Uterus (tissue), 4 donors: ENCODE results near the gene SRGN. TPM values are rescaled to one million over a fixed set of nuclear protein-coding genes. Genes with fewer than 3 reads are reported as not detected.

Source experiments
- DNase-seq, 2 donors: peaks; one replicate each; pipeline ENCODE4 v3.0.0-alpha.2; 2019 to 2020
- H3K27ac ChIP-seq, 2 donors: fragments of 200-600 bp; sonication (generic); 1 replicate in 1 of 2; 2 replicates in 1 of 2; pipeline ENCODE4 v1.5.1; 2016 to 2018
- H3K27me3 ChIP-seq, 2 donors: fragments of 200-600 bp; sonication (generic); one replicate each; pipeline ENCODE4 v1.5.1; 2018 to 2019; ENCODE audit warnings: control low read depth in 1 of 2
- H3K36me3 ChIP-seq, 2 donors: fragments of 200-600 bp; sonication (generic); one replicate each; pipeline ENCODE4 v1.5.1; 2019; ENCODE audit warnings: control low read depth in 1 of 2
- H3K4me1 ChIP-seq, 2 donors: fragments of 200-600 bp; sonication (generic); one replicate each; pipeline ENCODE4 v1.5.1; 2018 to 2019; ENCODE audit warnings: control low read depth in 1 of 2
- H3K4me3 ChIP-seq, 2 donors: fragments of 200-600 bp; sonication (generic); 1 replicate in 1 of 2; 2 replicates in 1 of 2; pipeline ENCODE4 v1.5.1; 2018 to 2019; ENCODE audit warnings: mild to moderate bottlenecking in 1 of 2
- H3K9me3 ChIP-seq, 2 donors: fragments of 200-600 bp; sonication (generic); one replicate each; pipeline ENCODE4 v1.5.1; 2019; ENCODE audit warnings: control low read depth in 1 of 2
- CTCF ChIP-seq, 4 experiments: fragments of 200-600 bp in 2 of 4; fragments of 450-650 bp in 2 of 4; sonication (generic) in 2 of 4; IDR thresholded peaks; one replicate each; pipeline ENCODE4 v1.5.1; 2016 to 2019; ENCODE audit warnings: antibody characterized with exemption in 4 of 4, mild to moderate bottlenecking in 2 of 4, moderate library complexity in 1 of 4
- POLR2A ChIP-seq, 2 donors: fragments of 450-650 bp; IDR thresholded peaks; one replicate each; pipeline ENCODE4 v1.6.1; 2016; ENCODE audit warnings: antibody characterized with exemption in 2 of 2, mild to moderate bottlenecking in 1 of 2, moderate library complexity in 1 of 2
- intact Hi-C: fragments of 100-400 bp; cut with DNase I; formaldehyde crosslinking; loops from one replicate; pipeline ENCODE4 v1.15.1; 2023; ENCODE audit warnings: low total_unique reads
- total RNA-seq, 4 donors: library from RNA; depleted of rRNA in 3 of 4; stranded (reverse); fragments of >200 nt in 3 of 4; gene quantifications; one replicate each; pipeline versions ENCODE4 v1.1.0 to v1.2.4, GENCODE V29; 2014 to 2023
- donor health status: DM: yes; HTN: yes; CAD: no.

The SRGN gene
- total RNA-seq, 4 donors from 2014 or later: 36.9 to 281 (median 120) TPM

- Histone ChIP-seq H3K27me3 (no peaks in the 10 kb centered on the region), H3K27ac (no peak overlapping the region), H3K9me3 (no peaks in the 10 kb centered on the region), H3K4me1 (no peaks in the 10 kb centered on the region), H3K36me3 (no peaks in the 10 kb centered on the region), H3K4me3 (no peak overlapping the region)
- DNase-seq: no peak
- TF ChIP-seq POLR2A (IDR thresholded peaks at IDR 0.05) (no peak), CTCF (IDR thresholded peaks at IDR 0.05) (no peak)
- intact Hi-C loops: no loop called here
Observed at GRCh38 chr10:69073026-69073425, 14.9 kb upstream of the SRGN start.

- H3K9me3 ChIP-seq: no peaks in the 10 kb centered on the region
- no peaks in the 10 kb centered on the region for H3K4me1 ChIP-seq
- no peaks in the 10 kb centered on the region for H3K36me3 ChIP-seq
- no peak overlapping the region for H3K27ac ChIP-seq
- no peaks in the 10 kb centered on the region for H3K27me3 ChIP-seq
- intact Hi-C loops: no loop called here
- no peak for DNase-seq
- TF ChIP-seq CTCF (IDR thresholded peaks at IDR 0.05) (no peak), POLR2A (IDR thresholded peaks at IDR 0.05) (no peak)
- no peak overlapping the region for H3K4me3 ChIP-seq
Observed at GRCh38 chr10:69073736-69074364, 14.1 kb upstream of the SRGN start.

GRCh38 chr10:69074532-69074931 lies 13.4 kb upstream of the SRGN start:
- no peaks in the 10 kb centered on the region for H3K36me3 ChIP-seq
- H3K4me1 ChIP-seq: no peaks in the 10 kb centered on the region
- H3K27ac ChIP-seq: no peak overlapping the region
- no peaks in the 10 kb centered on the region for H3K27me3 ChIP-seq
- no peak overlapping the region for H3K4me3 ChIP-seq
- intact Hi-C loops: no loop called here
- TF ChIP-seq CTCF (IDR thresholded peaks at IDR 0.05): no peak
- TF ChIP-seq POLR2A (IDR thresholded peaks at IDR 0.05): no peak
- no peak for DNase-seq
- no peaks in the 10 kb centered on the region for H3K9me3 ChIP-seq

- Histone ChIP-seq H3K36me3 (no peaks in the 10 kb centered on the region), H3K27ac (no peak overlapping the region), H3K27me3 (no peaks in the 10 kb centered on the region), H3K9me3 (no peaks in the 10 kb centered on the region), H3K4me1 (no peaks in the 10 kb centered on the region), H3K4me3 (no peak overlapping the region)
- TF ChIP-seq POLR2A (IDR thresholded peaks at IDR 0.05) (no peak), CTCF (IDR thresholded peaks at IDR 0.05) (no peak)
- DNase-seq: no peak
- intact Hi-C loops: no loop called here
Observed at GRCh38 chr10:69075431-69075830, 12.5 kb upstream of the SRGN start.

GRCh38 chr10:69078311-69078710 lies 9.6 kb upstream of the SRGN start:
- no peak overlapping the region for H3K27ac ChIP-seq
- H3K9me3 ChIP-seq: no peaks in the 10 kb centered on the region

More at GRCh38 chr10:69078311-69078710, 9.6 kb upstream of the SRGN start:
- H3K36me3 ChIP-seq: no peaks in the 10 kb centered on the region
- no peak for TF ChIP-seq CTCF (IDR thresholded peaks at IDR 0.05)
- TF ChIP-seq POLR2A (IDR thresholded peaks at IDR 0.05): no peak
- H3K27me3 ChIP-seq: no peaks in the 10 kb centered on the region
- DNase-seq: no peak
- H3K4me3 ChIP-seq: no peak overlapping the region
- intact Hi-C loops: no loop called here
- no peaks in the 10 kb centered on the region for H3K4me1 ChIP-seq
